HUES64 (cell line): ENCODE measurements around the gene MICAL3.

ENCODE experiments used
- H3K27ac ChIP-seq: 2 replicates; pipeline ENCODE4 v1.7.0; 2013; ENCODE audit warnings: low read depth, low read length, inconsistent platforms
- H3K27me3 ChIP-seq: 2 replicates; pipeline ENCODE4 v1.6.1; 2013; ENCODE audit warnings: mild to moderate bottlenecking, low read length; ENCODE audit not compliant: insufficient read depth
- H3K36me3 ChIP-seq: 2 replicates; pipeline ENCODE4 v1.6.1; 2013; ENCODE audit warnings: mild to moderate bottlenecking, low read length; ENCODE audit not compliant: insufficient read depth
- H3K4me1 ChIP-seq: 2 replicates; pipeline ENCODE4 v1.6.1; 2013; ENCODE audit warnings: mild to moderate bottlenecking, low read length, moderate library complexity; ENCODE audit not compliant: insufficient read depth
- H3K4me3 ChIP-seq: 2 replicates; pipeline ENCODE4 v1.5.1; 2013; ENCODE audit warnings: mild to moderate bottlenecking, low read length, moderate library complexity
- H3K9ac ChIP-seq: 2 replicates; pipeline ENCODE4 v1.6.1; 2013; ENCODE audit warnings: mild to moderate bottlenecking, low read depth, low read length
- H3K9me3 ChIP-seq: 2 replicates; pipeline ENCODE4 v1.6.1; 2013; ENCODE audit warnings: low read depth, low read length; ENCODE audit not compliant: insufficient read depth
- WGBS: fragments of 150-250, 120-280 bp; methylation state at CpG from one replicate; pipeline ENCODE4 v1.1.7; 2013; ENCODE audit warnings: missing lambda C conversion rate; 5-methylcytosine and 5-hydroxymethylcytosine counted together

The MICAL3 gene

GRCh38 chr22:17966403-17966717 is 58.0 kb downstream of the MICAL3 start:
- no peaks in the 10 kb centered on the region for H3K9me3 ChIP-seq
- H3K36me3 ChIP-seq = no peaks in the 10 kb centered on the region
- peaks cover 12% of the 10 kb centered on the region; the same call in 1 of the 2 replicates for H3K4me1 ChIP-seq
- WGBS = 85% methylated on average over 2 of the region's 2 CpGs
- no peaks in the 10 kb centered on the region for H3K27me3 ChIP-seq
- H3K4me3 ChIP-seq = no peak overlapping the region
- H3K9ac ChIP-seq = no peak overlapping the region
- H3K27ac ChIP-seq = no peak overlapping the region

DNA sequence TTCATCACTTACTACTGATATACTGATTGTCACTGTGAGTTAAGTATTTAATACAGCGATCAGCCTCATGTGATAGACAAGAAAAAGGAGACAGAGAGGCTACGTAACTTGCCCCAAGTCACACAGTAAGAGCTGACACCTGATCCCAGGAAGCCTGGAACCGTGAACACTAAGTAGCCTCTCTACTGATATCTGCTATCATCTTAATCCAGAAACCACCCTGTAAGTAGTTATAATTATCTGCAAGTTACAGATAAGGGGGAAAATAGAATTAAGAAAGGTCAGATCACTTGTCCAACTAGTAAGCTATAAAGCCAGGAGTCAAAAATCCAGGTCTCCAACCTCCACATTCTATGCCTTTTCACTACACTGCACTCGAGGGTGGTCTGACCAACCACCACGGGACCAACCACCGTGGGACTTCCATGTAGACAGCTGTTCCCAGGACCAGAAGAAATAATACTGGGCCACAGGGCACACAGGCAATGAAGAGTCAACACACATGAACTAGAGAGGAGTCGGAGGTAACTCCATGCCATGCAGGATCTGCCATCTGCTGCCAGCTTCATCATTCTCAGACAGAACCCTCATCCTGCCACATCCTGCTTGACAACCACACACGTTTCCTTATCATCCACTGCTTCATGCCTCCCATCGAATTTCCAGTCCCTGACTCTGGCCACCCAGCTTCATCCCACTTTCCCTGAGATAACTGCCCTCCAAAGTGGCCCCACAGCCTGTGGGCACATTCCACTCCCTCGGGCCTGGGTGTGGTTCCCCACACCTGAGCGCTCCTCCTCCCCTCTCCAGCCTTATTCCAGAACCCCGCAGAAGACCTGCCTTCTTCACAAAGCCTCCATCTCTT is 58.6 kb downstream of the MICAL3 start:
- Histone ChIP-seq H3K27me3 (no peaks in the 10 kb centered on the region), H3K4me1 (peaks cover 16% of the 10 kb centered on the region; the same call in 1 of the 2 replicates), H3K9ac (no peak overlapping the region), H3K9me3 (no peaks in the 10 kb centered on the region), H3K4me3 (no peak overlapping the region), H3K36me3 (no peaks in the 10 kb centered on the region), H3K27ac (no peak overlapping the region)
- 89% methylated on average over 12 of the region's 12 CpGs for WGBS

DNA sequence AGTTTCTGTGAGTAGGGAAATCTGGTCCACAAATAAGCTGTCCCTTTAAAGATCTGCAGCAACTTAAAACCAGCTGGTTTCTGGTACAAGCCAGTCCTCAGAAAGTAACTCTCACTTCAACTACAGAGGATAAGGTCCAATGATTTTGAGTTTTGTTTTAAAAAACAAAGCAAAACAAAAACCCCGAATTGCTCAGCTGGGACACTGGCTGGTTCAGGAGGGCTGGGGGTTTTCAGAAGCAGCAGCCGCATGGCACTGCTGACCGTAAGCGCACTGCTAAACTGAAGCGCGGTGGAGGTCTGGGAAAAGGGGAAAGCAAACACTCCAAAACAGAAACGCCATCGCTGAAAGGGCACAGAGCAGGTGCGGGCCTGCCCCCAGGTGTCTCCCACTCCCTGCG is 59.7 kb downstream of the MICAL3 start:
- Histone ChIP-seq H3K4me1 (peaks cover 16% of the 10 kb centered on the region; the same call in 1 of the 2 replicates), H3K9ac (no peak overlapping the region), H3K27me3 (no peaks in the 10 kb centered on the region), H3K4me3 (no peak overlapping the region), H3K9me3 (no peaks in the 10 kb centered on the region), H3K36me3 (no peaks in the 10 kb centered on the region), H3K27ac (peak overlapping the region; percentile 27; the same call in 1 of the 2 replicates)
- WGBS = 87% methylated on average over 10 of the region's 10 CpGs

DNA sequence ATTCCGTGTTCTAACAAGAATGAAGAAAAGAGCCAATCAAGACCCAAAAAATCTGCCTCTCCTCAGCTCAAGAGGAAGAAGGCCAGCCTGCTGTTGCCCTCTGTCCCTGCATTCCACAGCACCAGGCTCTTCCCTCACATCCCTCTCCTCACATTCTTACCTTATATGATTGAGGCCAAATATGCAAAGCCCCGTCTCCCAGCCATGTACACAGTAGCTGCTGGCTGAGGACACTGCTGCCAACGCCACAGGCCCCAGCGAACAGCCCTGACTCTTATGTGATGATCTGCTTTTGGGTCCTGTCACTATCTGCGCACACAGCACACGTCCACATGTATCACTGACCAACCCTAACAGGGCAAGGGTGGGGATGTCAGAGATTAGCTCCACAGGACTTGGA is 60.2 kb downstream of the MICAL3 start:
- Histone ChIP-seq H3K36me3 (no peaks in the 10 kb centered on the region), H3K4me3 (no peak overlapping the region), H3K27me3 (no peaks in the 10 kb centered on the region), H3K9ac (no peak overlapping the region), H3K27ac (peak overlapping the region; percentile 27; the same call in 1 of the 2 replicates), H3K9me3 (no peaks in the 10 kb centered on the region), H3K4me1 (peaks cover 16% of the 10 kb centered on the region; the same call in 1 of the 2 replicates)
- 83% methylated on average over 6 of the region's 6 CpGs for whole genome bisulfite sequencing

DNA sequence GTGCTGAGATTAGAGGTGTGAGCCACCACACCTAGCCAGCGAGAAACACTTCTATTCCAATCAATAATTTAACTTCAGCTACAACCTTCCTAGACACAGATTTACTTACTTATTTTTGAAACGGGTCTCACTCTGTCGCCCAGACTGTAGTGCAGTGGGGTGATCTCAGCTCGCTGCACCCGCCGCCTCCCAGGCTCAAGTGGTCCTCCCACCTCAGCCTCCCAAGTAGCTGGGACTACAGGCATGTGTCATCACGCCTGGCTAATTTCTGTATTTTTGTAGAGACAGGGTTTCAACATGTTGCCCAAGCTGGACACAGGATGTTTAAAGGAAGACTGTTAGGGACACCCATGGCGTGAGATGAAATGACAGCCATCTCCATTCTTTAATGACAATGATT is 61.3 kb downstream of the MICAL3 start:
- Histone ChIP-seq H3K4me3 (no peak overlapping the region), H3K9me3 (no peaks in the 10 kb centered on the region), H3K27me3 (no peaks in the 10 kb centered on the region), H3K27ac (no peak overlapping the region), H3K4me1 (peaks cover 16% of the 10 kb centered on the region; the same call in 1 of the 2 replicates), H3K9ac (no peak overlapping the region), H3K36me3 (no peaks in the 10 kb centered on the region)
- 94% methylated on average over 8 of the region's 8 CpGs for WGBS

DNA sequence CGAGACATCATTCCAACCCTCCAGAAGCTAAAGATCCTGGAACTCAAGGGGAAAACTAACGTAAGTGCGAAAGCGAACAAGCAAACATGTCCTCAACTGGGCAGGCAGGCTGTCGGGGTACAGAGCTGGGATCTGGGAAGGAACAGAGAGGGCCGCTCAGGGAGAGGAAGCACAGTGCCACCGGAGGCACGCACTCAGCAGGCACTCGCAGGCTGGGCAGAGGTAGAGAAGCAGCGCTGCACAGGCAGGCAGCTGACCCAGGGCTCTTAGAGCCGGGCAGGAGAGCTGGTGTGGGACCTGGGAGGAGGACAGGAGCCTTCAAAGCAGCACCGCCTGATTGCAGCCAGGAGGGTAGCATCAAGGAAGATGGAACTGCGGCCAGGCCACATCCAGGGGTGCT is 62.2 kb downstream of the MICAL3 start:
- Histone ChIP-seq H3K4me3 (no peak overlapping the region), H3K27me3 (no peaks in the 10 kb centered on the region), H3K4me1 (peaks cover 16% of the 10 kb centered on the region; the same call in 1 of the 2 replicates), H3K9ac (no peak overlapping the region), H3K9me3 (no peaks in the 10 kb centered on the region), H3K36me3 (no peaks in the 10 kb centered on the region), H3K27ac (no peak overlapping the region)
- WGBS = 90% methylated on average over 13 of the region's 13 CpGs

DNA sequence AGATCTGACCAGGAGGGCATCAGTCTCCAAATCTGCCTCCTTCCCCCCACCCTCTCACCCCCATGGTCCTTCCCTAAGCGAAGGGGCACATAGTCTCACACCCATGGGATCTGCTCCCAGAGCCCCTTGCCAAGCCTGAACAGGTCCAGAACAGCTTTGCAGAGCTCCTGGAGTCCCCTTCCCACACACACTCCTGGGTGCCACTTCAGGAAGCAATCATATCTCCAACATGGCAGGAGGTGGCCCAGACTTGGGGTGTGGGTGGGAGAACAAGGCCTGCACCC is 63.0 kb downstream of the MICAL3 start:
- 53% methylated on average over 1 of the region's 1 CpG for WGBS
- Histone ChIP-seq H3K9ac (no peak overlapping the region), H3K4me1 (peaks cover 16% of the 10 kb centered on the region; the same call in 1 of the 2 replicates), H3K9me3 (no peaks in the 10 kb centered on the region), H3K27me3 (no peaks in the 10 kb centered on the region), H3K4me3 (no peak overlapping the region), H3K27ac (no peak overlapping the region), H3K36me3 (no peaks in the 10 kb centered on the region)

- Histone ChIP-seq H3K4me1 (peaks cover 16% of the 10 kb centered on the region; the same call in 1 of the 2 replicates), H3K9me3 (no peaks in the 10 kb centered on the region), H3K27me3 (no peaks in the 10 kb centered on the region), H3K36me3 (no peaks in the 10 kb centered on the region), H3K9ac (no peak overlapping the region), H3K4me3 (no peak overlapping the region), H3K27ac (no peak overlapping the region)
- 59% methylated on average over 19 of the region's 19 CpGs for WGBS
These were observed 63.5 kb downstream of the MICAL3 start for GRCh38 chr22:17960695-17961445.

GRCh38 chr22:17960011-17960410 is 64.3 kb downstream of the MICAL3 start:
- Histone ChIP-seq H3K27ac (no peak overlapping the region), H3K27me3 (no peaks in the 10 kb centered on the region), H3K4me1 (peaks cover 18% of the 10 kb centered on the region; the same call in 1 of the 2 replicates), H3K36me3 (no peaks in the 10 kb centered on the region), H3K4me3 (no peak overlapping the region), H3K9me3 (no peaks in the 10 kb centered on the region), H3K9ac (no peak overlapping the region)
- 92% methylated on average over 8 of the region's 8 CpGs for WGBS

DNA sequence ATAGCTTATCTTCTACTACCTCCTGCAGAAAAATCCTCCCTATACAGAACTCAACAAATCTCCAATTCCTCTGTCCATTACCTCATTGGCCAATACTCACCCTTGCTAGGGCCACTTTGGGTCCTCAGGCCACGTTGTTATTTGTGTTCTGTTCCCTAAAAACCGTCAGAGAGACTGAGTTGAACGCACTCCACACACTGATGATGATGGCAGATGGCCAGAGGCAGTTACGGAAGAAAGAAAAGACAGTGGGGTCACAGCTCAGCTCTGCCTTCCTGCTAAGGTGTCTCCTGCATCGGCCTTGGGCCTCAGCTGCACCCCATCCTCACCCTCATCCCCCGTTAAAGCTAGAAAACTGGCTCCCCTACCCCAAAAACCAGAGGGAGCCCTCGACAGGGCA is 66.2 kb downstream of the MICAL3 start:
- peaks cover 9% of the 10 kb centered on the region; the same call in 1 of the 2 replicates for H3K4me1 ChIP-seq
- H3K9me3 ChIP-seq = no peaks in the 10 kb centered on the region
- no peak overlapping the region for H3K4me3 ChIP-seq
- H3K27ac ChIP-seq = no peak overlapping the region
- 91% methylated on average over 7 of the region's 7 CpGs for WGBS
- no peaks in the 10 kb centered on the region for H3K36me3 ChIP-seq
- no peak overlapping the region for H3K9ac ChIP-seq
- no peaks in the 10 kb centered on the region for H3K27me3 ChIP-seq

- Histone ChIP-seq H3K4me3 (no peak overlapping the region), H3K27ac (no peak overlapping the region), H3K9me3 (no peaks in the 10 kb centered on the region), H3K4me1 (peaks cover 9% of the 10 kb centered on the region; the same call in 1 of the 2 replicates), H3K27me3 (no peaks in the 10 kb centered on the region), H3K36me3 (no peaks in the 10 kb centered on the region), H3K9ac (no peak overlapping the region)
- 90% methylated on average over 5 of the region's 6 CpGs for WGBS
These were observed 66.7 kb downstream of the MICAL3 start for GRCh38 chr22:17957693-17958092.
